HT1080 (cell line): ENCODE measurements around the gene SLITRK5. TPM values are rescaled to one million over a fixed set of nuclear protein-coding genes. Genes with fewer than 3 reads are reported as not detected.
A peak's percentile ranks its signal among the peaks of the same experiment; 100 is the strongest.

Experiments
- DNase-seq: peaks from one replicate; pipeline ENCODE4 v3.0.0-alpha.2; 2015; ENCODE audit warnings: low read depth
- polyA plus RNA-seq, 2 experiments: library from polyadenylated mRNA; depleted of rRNA; stranded (reverse); fragments of >200 nt; gene quantifications; 2 replicates each; pipeline ENCODE4 v1.2.3, GENCODE V29; 2015
- total RNA-seq: library from RNA; depleted of rRNA; stranded (reverse); fragments of >200 nt; shearing (Covaris generic); gene quantifications from 2 replicates; pipeline ENCODE4 v1.2.3, GENCODE V29; 2014; rRNA removed

SLITRK5 gene
- total RNA-seq: under 0.01 TPM in 1 of 2 replicates, not detected in the other
- polyA plus RNA-seq (2015; cell fraction: cytosol; rRNA removed): under 0.01 and 0.01 TPM in 2 replicates
- 0.01 and 0.02 TPM in 2 replicates for polyA plus RNA-seq (2015; cell fraction: nucleus; rRNA removed)

DNA sequence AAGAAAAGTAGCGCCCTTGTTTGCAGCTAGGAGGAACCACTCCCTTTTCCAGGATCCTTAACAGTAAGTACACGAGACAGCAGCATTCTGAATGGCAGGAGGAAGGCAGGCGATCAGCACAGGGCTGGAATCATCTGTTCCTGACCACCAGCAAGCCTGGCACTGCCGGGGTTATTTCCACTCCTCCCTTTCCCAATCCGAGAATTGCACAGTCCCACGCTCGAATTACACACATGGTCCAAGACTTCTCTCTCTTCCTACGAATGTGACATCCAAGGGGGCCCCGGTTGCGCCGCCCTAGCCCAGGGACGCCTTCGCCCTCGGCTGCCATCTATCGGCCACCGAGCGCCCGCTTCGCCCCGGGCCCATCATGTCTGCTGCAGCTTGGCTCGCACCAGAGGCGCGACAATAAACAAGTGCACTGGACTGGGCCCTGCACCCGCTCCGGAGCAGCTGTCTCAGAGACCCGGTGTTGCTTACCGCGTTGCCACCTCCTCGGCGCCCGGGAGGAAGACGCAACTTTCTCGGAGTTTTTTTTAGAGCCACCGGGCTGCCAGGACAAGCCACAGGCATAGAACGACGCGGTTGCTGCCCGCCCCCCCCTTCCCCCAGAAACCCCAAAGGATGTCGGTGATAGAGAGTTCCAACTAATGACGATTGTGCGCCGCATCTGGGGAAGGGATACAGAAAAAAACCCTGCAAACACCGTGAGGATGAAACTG, at the start of gene SLITRK5:
SLITRK5 (plus strand) TSS at position 341 of the 722 bp plus-strand sequence. CDS start 4,018 bp downstream, outside the sequence.
- DNase-seq: no peak

DNA sequence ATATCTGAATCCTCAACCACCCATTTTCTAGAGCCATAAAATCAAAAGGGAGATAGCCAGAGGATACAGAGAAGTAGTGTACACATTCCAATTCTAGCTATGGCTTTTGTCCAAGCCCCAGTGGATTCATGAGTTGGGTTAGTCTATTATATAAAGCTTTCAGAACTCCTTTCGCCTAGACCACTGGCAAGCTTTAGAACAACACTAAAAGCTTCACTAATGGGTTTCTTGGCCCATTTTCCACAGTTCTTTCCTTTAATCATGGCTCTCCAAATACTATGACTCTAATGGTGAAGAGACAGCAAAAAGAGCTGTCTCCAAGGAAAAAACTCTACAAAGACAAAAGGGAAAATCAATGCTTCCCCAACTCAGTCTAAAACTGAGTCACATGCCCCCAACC, 48.2 kb upstream of the SLITRK5 start:
- no peak for DNase-seq

DNA sequence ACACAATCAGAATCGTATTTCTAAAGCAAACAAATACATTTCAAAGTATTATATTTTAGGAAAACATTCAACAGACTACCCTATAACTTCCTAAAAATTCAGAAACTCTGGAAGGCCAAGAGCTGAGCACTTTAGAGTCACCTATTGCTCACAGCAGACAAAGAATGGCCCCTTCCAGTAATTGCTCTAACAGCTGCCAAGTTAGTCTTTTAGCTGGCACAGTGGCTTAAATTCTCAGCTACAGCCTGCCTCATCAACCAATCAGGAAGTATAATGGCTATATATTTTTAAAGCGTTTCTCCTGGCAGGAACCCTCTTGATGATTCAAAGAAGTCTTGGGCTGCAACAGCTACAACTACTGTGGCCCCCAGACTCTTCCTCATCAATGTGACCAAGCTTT, 14.9 kb upstream of the SLITRK5 start:
- DNase-seq: peak; percentile 17

DNA sequence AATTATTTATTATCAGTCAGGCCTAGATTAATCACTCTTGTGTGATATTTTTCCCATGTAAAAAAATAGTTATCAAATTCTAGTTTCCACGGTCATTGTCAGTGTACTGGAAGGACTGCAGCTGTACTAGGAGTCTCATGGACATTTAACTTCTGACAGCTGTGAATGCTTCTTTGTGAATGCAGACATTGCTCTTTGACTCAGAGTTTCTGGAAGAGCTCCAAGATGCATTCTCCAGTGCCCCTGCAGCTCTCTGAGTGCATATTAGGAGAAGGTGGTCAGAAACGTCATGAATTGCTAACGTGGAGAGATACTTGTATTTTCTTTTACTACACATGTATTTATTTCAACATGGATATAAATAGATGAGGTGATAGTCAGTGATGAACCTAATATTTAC, 9.7 kb upstream of the SLITRK5 start:
- peak; percentile 87 for DNase-seq

GRCh38 chr13:87666831-87667230, 4.3 kb upstream of the SLITRK5 start:
- DNase-seq: no peak

GRCh38 chr13:87667686-87668085, 3.5 kb upstream of the SLITRK5 start:
- peak; percentile 19 for DNase-seq

GRCh38 chr13:87669379-87669978, 1.7 kb upstream of the SLITRK5 start:
- peak; percentile 36 for DNase-seq

DNA sequence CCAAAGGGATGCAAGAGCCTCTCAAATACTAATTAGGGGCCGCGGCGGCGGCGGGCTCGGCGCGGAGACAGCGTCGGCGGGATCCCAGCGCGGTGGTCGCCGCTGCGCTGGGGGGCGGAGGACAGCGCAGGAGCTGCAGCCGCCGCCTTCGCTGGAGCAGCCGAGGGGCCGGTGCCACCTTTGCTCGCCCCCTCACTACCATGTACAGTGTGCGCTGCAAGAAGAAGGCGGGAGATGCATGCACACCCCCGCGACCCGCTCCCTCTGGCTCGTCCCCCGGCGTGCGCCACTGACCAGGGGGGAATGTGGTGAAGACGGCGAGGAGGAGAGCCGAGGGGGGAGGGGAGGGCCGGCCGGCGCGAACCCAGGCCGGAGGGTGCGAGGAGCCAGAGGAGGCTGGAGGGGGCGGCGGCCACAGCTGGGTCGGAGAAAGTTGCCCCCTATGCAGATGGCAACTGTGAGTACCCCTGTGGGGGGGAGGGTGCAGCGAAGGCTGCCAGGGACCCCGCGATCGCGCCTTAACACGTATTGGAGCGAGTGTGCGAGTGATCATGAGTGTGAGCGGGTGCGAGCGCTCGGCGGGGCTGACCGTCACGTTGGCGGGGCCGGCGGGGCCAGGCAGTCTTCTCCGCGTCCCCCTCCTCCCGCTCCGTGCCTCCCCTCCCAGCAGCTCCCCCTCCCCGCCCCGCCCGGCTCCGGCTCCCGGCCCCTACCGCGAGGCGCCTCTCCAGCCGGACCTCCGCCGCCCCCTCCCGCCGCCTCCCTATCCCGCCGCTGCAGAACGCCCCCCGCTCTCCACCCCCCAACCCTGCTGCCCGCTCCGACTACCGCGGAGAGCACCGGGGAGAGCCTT, 808 bp downstream of the SLITRK5 start:
- DNase-seq: no peak

GRCh38 chr13:87674247-87674738, 3.1 kb downstream of the SLITRK5 start:
- DNase-seq: no peak

GRCh38 chr13:87675851-87676250, 4.7 kb downstream of the SLITRK5 start:
- no peak for DNase-seq

DNA sequence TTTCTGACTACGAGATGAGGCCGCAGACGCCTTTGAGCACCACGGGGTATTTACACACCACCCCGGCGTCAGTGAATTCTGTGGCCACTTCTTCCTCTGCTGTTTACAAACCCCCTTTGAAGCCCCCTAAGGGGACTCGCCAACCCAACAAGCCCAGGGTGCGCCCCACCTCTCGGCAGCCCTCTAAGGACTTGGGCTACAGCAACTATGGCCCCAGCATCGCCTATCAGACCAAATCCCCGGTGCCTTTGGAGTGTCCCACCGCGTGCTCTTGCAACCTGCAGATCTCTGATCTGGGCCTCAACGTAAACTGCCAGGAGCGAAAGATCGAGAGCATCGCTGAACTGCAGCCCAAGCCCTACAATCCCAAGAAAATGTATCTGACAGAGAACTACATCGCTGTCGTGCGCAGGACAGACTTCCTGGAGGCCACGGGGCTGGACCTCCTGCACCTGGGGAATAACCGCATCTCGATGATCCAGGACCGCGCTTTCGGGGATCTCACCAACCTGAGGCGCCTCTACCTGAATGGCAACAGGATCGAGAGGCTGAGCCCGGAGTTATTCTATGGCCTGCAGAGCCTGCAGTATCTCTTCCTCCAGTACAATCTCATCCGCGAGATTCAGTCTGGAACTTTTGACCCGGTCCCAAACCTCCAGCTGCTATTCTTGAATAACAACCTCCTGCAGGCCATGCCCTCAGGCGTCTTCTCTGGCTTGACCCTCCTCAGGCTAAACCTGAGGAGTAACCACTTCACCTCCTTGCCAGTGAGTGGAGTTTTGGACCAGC, 5.3 kb downstream of the SLITRK5 start:
- no peak for DNase-seq

DNA sequence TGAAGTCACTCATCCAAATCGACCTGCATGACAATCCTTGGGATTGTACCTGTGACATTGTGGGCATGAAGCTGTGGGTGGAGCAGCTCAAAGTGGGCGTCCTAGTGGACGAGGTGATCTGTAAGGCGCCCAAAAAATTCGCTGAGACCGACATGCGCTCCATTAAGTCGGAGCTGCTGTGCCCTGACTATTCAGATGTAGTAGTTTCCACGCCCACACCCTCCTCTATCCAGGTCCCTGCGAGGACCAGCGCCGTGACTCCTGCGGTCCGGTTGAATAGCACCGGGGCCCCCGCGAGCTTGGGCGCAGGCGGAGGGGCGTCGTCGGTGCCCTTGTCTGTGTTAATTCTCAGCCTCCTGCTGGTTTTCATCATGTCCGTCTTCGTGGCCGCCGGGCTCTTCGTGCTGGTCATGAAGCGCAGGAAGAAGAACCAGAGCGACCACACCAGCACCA, 5.9 kb downstream of the SLITRK5 start:
- no peak for DNase-seq

DNA sequence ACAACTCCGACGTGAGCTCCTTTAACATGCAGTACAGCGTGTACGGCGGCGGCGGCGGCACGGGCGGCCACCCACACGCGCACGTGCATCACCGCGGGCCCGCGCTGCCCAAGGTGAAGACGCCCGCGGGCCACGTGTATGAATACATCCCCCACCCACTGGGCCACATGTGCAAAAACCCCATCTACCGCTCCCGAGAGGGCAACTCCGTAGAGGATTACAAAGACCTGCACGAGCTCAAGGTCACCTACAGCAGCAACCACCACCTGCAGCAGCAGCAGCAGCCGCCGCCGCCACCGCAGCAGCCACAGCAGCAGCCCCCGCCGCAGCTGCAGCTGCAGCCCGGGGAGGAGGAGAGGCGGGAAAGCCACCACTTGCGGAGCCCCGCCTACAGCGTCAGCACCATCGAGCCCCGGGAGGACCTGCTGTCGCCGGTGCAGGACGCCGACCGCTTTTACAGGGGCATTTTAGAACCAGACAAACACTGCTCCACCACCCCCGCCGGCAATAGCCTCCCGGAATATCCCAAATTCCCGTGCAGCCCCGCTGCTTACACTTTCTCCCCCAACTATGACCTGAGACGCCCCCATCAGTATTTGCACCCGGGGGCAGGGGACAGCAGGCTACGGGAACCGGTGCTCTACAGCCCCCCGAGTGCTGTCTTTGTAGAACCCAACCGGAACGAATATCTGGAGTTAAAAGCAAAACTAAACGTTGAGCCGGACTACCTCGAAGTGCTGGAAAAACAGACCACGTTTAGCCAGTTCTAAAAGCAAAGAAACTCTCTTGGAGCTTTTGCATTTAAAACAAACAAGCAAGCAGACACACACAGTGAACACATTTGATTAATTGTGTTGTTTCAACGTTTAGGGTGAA, 6.6 kb downstream of the SLITRK5 start:
- no peak for DNase-seq

GRCh38 chr13:87678372-87678752, 7.2 kb downstream of the SLITRK5 start:
- no peak for DNase-seq

- DNase-seq: no peak
Measured at GRCh38 chr13:87680298-87680697, 9.1 kb downstream of the SLITRK5 start.

DNA sequence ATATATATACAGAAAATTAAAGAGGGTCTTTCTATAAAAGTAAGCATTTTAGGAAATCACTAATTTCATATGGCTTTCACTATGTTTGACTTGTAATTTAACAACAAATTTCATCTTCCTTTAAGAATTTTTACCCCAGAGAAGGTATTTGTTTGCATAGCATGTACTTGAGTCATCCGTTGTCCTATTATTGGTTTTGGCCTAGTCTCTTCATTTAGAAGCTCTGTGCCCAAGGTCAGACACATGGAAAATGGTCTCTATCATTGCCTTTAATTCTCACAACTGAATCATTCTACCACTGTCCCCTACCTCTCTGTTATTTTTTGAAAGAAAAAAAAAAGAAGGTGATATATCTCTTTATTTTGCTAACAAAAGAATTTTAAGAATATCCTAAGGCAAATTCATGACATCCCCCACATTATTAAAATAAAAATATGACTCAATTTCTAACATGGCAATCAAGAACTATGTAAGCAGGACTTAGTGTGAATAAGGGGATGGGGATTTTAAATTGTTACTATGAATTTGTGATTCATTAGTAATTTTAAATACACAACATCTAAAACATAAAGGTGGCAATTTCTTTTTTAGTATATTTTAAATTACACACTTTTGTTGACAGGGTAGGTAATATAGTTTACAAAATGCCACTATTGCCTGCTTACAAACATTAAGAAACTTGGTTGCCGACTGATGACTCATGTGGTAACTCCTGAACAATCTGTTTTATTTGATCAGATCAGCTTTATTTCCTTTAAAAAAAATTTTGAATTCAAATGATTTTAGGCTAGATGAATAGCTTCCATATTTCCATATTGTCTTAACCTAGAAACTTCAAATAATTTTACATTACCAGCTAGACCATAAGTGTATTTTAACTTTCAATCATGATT, 13.9 kb downstream of the SLITRK5 start:
- DNase-seq: peak; percentile 65

DNA sequence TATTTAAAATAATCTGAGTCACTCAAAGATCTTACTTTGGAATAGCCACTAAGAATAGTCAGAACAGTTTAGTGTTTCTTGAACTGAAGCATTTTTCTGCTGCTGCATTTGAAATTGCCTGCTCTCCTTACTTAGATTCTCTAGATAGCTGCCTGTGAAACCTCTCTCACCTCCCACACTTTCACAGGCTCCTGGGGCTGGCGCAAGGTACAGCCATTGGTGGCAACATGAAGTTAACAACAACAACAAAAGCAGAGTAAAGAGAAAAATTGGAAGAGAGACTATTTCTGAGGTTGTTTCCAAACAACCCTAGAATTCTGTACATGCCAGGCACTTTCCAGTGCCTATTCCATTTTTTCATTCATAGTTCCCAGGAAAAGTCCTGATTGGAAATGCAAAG, 25.3 kb downstream of the SLITRK5 start:
- no peak for DNase-seq

DNA sequence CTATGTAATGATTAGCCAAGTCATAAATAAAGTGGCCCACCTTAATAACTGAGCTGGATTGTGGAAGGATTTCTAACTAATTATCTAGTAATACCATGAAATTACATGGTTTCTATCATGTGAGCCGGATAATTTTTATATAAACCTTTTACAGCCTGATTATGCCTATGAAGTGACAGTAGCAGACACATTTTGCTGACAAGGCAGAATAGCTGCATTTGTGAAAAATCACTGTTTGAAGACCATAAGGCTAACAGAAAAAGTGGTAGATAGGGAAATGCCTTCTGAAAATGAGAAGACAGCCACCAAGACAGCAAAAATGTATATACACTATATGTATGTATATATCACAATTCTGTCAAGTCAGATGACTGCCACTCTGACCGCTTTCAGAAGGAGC, 27.1 kb downstream of the SLITRK5 start:
- DNase-seq: no peak

GRCh38 chr13:87709947-87710346, 38.8 kb downstream of the SLITRK5 start:
- no peak for DNase-seq
